HG02763 (cell line): ENCODE results near the gene RBBP5.

Experiments used
- ATAC-seq: cut with Tn5 transposase; IDR thresholded peaks from one replicate; pipeline ENCODE4 v1.9.1; 2021; ENCODE audit warnings: mild to moderate bottlenecking, moderate library complexity; ENCODE audit not compliant: unreplicated experiment

The RBBP5 gene

DNA sequence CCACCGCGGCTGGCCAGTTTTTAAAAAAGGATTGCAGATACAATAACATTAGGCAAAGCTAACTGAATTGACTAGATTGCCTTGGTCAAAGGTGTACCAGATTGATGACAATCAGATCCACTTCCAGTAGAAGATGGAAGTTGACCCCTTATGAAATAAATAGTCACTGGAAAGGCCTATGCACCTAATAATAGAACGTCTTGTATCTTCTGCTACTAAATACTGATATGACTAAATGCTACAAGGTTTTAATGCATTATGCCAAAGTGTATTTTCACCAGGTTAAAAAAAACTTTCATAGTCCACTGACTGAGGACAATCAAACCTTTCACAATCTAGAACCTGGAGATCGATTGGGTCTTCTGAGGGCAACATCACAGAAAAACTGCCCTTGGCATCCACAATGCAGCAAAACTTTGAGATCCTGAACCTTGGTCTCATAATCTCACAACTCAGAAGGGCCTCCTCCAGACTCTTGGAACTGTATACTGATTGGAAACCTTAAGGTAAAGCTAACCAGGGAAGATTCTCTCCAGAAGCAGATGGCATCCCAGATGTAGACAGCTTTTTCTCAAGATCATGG is 7.8 kb upstream of the RBBP5 start:
- no peak for ATAC-seq

DNA sequence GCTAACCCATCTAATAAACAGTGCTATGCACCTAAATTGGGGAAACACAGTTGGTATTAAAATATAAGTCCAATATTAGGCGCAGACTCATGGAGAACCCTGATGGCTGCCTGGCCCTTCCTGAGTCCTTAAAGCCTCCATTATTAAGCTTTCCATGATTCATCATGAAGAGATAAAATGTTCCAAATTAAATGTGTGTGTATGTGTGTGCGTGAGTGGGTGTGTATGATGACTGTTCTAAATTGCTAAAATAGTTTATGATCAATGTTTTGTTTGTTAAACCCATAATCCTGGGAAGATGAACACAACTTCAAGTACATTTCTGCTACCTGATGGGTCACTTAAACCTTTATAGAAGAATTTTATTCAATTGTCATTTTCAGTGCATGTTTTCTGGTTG is 6.3 kb upstream of the RBBP5 start:
- no peak for ATAC-seq

DNA sequence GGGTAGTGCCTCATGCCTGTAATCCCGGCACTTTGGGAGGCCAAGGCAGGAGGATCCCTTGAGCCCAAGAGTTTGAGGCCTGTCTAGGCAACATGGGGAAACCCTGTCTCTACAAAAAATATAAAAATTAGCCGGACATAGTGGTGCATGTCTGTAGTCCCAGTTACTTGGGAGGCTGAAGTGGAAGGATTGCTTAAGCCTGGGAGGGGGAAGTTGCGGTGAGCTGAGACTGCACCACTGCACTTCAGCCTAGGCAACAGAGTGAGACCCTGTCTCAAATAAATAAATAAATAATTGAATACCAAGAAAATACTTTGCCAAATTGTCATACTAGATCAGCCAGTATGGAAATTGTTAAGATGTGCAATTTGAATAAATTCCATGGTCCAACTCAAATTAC is 5.9 kb upstream of the RBBP5 start:
- no peak for ATAC-seq

DNA sequence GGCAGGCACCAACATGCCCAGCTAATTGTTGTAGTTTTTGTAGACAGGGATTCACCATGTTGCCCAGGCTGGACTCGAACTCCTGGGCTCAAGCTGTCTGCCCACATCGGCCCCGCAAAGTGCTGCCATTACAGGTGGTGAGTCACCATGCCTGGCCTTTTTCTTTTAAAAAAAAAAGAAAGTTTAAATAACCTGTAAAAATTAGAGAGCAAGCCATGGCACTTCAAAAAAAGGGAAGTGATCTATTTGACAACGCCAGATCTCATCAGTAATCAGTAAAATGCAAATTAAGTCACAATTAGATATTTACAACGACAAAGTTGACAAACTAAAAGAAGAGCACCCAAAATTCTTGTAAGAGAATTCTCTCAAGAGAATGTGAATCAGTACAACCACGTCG is 2.9 kb upstream of the RBBP5 start:
- no peak for ATAC-seq

DNA sequence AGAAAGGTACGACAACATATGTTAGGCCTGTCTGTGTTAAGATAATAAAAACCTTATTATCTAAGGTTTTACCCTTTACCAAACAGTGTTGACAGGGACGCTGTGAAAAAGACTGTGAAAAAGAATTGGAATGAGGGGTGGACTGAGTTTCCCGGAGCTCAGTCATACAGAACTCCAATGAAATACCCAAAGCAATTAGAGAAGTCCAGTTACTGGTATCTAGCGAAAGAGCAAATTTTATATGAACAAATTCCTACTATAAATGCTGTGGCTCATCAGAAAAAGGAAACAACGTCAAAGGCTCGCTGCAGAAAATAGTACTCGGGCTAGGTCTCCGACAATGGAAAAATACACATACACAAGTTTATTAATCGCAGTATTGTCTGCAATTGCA is 708 bp upstream of the RBBP5 start:
- ATAC-seq, result peak; percentile 4

DNA sequence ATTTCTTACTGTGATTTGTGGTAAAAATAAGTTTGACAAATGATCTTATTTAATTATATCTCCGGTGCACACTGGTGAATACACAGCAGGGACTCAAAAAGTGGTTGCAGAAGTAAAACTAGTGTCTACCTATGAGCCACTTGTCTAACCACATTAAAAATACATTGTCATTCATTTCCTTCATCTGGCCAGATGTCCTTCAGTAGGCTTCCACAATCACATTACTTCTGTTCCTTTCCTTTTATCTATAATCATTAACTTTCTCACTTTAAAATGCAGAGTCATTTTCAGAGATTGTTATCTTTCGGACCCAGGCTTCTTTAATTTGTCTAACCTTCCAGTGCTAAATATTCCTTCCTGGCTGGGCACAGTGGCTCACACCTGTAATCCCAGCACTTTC is 3.0 kb downstream of the RBBP5 start:
- no peak for ATAC-seq

DNA sequence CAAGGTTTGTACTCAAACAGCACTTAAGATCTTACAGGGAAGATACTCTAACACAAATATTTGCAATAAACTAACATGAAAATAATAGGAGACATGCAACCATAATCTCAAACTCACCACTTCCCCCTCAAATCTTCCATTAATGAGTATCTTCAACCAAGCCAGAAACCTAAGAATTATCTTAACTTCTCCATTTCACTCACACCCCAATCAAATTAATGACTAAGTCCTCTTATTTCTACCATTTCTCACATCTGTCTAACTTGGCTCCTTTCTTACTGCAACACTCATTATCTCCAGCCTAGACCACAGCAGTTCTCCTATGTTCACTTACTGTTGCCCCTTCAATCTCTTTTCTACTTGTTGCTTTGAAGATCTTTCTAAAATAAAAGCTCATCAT is 10.4 kb downstream of the RBBP5 start:
- ATAC-seq, result no peak

DNA sequence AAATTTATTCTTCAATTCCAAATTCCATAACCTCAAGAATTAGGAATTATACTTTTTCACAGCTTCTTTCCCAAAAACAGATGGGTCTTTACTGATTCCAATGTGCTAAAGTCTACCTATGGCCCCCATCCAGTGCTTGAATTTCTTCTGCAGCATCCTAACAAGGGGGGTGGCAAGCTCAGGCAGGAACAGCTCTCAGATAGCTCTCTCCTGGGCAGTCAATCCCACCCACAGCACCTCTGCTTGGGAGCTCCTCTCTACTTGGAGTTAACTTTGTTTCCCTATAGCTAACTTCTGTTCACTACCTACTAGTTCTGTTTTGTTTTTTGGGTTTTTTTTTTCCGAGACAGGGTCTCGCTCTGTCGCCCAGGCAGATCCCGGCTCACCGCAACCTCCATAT is 12.1 kb downstream of the RBBP5 start:
- ATAC-seq, result no peak

DNA sequence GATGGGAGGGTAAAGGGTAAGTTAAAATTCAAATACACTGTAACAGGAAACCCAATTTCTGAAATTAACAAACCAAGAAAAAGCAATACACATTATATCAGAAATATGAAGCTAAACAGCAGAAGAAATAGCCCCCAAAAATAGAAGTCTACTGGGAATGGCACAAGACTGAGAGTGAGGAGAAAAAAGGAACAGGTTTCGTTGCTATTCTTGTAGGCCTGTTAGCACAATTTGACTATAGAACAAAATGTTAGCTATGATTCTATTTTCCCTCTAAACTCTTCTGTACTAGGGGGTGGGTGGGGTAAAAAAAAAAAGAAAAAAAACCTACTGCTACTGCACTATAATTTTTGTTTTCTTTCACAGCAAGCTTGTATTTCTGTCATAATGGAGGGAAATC is 12.5 kb downstream of the RBBP5 start:
- ATAC-seq, result no peak

DNA sequence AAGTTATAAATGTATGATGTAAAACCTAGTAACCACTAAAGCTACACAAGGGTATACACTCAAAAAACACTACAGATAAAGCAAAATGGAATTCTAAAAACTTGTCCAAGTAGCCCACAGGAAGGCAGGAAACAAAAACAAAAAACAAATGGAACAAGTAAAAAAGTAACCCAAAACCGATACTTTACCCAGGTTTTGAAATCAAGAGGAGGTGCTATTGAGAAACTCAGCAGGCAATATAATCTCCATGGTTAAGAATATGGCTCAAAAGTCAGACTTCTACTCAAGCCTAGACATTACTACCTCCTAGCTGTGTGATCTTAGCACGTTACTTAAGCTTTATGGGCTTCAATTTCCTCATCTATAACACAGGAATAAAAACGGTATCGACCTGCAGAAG is 13.3 kb downstream of the RBBP5 start:
- ATAC-seq, result no peak

DNA sequence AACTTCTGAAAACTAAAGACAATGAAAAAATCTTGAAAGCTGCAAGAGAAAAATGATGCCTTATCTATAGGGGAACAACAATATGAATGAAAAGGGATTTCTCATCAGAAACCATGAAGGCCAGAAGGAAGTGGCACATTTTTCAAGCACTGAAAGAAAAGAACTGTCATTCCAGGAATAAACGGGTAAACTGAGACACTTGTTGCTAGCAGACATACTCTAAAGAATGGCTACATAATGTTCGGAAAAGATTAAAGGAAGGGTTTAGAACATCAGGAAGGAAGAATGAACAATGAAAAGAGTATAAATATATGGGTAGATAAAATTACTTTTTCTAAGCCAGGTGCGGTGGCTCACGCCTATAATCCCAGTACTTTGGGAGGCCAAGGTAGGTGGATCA is 14.5 kb downstream of the RBBP5 start:
- no peak for ATAC-seq

DNA sequence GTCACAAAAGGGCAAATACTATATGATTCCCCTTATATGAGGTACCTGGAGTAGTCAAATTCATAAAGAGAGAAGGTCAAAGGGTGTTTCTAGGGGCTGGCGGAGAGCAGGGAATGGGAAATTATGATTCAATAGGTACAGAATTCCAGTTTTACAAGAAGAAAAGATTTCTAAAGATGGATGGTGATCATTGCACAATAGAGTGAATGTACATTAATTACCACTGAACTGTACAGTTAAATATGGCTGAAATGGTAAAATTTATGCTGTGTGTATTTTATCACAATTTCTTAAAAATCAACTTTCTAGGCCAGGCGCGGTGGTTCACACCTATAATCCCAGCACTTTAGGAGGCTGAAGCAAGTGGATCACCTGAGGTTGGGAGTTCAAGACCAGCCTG is 19.4 kb downstream of the RBBP5 start:
- ATAC-seq, result no peak

DNA sequence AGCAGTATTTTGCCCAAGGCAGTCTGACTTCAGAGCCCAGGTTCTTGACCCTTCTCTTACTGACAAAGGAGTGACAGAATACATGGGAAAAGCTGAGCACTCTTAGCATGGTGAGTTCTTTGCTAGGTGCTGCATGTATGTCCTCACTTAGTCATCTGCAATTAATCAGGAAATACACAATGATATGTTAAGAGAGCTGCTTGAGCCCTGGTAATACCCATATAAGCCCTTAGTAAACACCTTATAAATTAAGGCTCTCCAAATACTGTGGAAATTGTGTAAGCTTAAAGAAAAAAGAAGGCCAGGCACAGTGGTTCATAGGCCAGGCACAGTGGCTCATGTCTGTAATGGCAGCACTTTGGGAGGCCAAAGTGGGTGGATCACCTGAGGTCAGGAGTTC is 23.5 kb downstream of the RBBP5 start:
- no peak for ATAC-seq

DNA sequence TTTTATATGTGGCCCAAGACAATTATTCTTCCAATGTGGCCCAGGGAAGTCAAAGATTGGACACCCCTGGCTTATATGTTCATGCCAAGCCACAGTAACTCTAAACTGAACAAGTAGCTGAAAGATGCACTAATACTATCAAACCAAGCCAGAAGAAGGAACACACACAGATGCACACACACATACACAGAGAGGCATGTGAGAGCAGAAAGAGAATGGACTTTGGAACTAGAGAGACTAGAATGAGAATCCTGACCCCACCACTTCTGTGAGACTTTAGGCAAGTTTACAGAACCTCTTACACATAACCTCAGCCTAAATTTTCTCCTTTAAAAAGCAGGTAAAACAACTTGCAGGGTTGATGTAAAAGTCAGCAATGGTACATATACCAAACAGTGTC is 26.4 kb downstream of the RBBP5 start:
- no peak for ATAC-seq

DNA sequence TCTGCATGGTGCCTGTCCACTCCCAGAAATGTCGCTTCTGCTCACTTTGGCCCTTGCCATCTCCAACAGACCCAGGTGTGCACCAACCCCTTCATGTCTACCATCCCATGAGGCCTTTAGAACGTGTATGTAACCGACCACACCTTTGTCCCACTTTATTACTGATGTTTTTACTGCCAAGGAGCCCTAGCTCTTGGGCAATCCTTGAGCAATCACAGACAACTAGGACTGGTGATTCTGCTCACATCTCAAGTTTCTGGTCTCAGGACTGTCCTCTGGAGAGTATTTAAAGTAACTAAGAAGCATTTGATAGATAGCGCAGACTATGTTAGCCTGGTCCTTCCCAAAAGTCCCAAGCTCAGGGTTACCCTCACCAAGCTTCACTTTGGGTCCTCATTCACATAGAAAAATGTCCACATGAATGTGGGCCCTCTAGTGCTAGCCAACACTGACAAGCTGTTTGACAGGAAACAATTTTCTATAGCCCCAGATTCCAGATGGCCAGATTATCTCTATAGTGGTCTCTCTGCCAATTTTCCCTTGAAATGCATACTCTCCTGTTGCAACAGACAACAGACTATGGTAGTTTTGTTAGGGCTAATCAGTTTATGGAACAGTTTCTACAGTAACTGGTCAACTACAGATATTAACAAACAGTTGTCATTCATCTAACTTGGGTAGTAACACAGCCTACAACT is 30.6 kb downstream of the RBBP5 start:
- no peak for ATAC-seq

DNA sequence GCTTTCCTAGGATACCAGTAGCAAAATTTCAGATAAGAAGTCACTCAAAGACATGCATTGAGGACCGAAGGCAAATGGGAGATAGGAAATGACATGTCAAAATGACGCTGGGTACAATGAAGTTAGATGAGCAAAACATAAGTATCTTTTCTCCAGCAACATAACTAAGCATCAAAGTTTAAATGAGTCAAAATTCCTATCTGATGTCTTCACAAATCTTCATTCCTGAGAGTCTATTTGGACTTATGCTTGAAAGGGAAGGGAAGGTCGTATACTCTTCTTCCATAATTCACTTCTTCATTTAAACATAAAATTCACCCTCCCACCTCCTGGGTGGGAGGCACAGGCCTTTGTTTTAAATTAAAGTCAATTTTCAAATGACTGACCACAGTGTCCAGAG is 33.4 kb downstream of the RBBP5 start:
- ATAC-seq, result no peak

DNA sequence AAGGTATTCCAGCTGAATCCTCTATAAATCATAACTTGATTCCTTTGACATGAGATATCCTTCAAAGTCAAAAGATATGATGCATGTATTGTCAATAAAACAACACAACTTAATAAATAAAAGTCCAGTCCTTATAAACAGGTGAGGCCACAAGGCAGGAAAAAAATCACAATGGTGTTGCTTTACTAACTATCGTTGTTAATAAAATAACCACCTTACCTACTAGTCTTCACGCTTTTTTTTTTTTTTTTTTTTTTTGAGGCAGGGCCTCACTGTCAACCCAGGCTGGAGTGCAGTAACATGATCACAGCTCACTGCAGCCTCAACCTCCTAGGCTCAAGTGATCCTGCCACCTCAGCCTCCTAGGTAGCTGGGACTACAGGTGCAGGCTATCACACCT is 37.4 kb downstream of the RBBP5 start, which contains the start of gene TMEM81:
TSS of gene TMEM81 (minus strand) at position 101 of the 400 bp plus-strand sequence. CDS start 140 bp downstream, outside the sequence.
- no peak for ATAC-seq

DNA sequence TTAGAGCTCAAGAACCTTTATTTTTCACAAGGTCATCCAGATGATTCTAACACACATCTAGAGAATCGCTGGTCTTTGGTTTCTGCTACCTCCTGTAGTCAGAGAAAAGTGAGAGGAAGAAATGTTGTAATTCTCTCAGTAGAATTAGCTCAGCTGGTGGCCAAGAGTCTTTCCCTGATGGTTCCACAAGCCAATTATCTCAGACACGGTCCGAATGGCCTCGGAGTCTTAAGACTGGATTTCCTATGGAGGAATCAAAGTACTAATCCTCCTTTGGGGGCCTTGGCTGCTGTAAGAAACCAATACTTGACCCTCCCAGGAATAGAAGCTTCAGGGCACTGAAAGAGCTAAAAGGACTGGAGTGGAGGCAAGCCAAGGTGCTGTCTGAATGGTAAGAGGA is 39.3 kb downstream of the RBBP5 start:
- no peak for ATAC-seq

DNA sequence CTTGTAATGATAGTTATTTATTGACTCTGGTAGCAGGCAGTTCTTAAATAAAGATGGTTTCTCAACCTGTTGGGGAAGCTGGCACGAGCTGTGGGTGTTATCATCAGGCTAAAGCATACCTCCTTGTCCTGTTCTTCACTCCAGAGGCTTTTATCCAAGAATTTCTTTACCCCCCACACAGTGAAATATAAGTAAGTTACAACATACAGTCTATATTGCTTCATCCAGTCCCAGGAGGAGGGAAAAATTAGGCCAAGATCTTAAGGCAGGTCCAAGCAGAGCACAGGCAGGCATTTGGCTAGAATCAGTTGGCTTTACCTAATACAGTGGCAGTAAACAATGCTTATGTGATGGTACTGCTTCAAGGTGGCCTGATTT is 43.9 kb downstream of the RBBP5 start:
- no peak for ATAC-seq

DNA sequence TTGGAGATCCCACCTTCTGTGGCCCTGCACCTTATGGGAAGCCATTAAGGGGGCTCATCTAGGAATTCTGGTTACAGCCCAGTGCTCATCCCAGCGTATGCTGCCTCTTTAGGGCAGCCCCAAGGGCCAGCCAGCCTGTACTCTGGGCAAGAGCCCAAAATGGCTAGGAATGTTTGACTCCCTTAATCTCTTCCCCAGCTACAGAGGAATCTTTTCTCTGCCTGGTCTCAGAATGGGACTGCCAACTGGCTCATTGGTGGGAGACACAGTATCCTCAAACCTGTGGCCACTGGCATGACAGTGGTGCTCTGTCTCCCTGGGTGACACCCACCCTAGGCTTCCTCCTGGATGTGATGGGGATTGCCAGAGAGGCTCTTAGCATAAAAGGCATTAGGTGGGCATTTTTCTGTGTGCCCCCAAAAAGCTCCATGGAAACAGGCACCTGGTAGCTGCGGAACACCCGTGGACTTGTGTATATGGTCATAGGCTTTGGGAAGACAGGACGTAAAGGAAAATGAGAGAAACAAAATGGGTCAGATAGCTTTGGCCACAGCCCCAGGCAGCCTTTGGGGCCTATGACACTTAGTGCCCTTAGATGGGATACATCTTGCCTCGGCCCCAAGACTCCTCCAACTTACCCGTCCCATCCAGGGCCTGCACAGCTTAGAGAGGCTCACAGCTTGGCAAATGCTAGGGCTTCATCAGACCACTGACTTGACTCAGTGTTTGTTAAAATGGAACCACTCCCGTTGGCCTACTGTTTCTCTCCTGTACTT is 44.4 kb downstream of the RBBP5 start:
- no peak for ATAC-seq

DNA sequence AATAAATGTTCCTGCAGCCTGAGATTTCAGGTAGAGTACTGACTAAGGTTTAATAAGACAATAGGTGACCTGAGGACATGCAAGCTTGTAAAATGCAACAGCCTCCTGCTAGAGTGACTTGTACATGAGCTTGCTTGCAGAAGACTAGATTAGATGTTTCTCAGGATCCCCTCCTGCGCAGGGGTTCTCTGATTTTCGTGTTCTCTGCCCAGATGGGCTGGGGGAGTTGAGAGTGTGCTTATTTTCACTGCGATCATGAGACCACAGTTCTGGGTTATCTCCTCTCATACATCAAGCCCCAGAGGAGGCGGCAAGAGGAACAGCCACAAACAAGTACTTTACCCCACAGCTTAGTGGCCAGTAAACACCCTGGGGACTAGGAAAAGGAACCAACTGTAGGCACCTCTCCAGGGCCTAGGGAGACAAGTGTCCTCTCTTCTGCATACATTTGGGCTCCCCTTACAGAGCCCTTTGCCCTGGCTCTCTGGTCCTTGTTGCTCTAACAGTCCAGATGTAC is 45.5 kb downstream of the RBBP5 start:
- ATAC-seq, result no peak

DNA sequence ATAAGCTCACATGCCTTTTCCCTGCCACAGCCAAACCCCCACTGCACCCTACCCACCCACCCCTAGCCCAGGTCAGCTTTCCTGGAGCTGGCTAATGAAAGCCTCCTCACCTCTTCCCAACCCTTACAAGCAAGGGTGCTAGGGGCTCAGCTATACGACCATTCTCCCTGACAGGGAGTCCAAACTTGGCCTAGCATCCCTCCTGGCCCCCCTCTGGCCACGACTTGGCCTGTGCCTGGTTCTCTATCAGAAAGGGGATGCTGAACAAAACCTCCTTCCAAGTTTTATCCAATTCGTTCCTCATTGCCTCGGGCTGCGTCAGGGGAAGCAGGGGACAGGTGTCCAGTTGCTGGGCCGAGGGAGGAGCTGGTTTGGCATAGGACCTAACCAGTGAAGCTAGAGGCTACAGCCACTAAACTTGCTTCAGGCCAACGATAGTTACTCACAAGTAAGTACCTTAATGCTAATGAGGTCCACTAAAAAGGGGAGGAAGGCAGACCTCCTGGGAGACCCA is 46.1 kb downstream of the RBBP5 start:
- no peak for ATAC-seq
